HCT116 (cell line): ENCODE results near the gene DDX1. TPM values are rescaled to one million over a fixed set of nuclear protein-coding genes. Genes with fewer than 3 reads are reported as not detected.

ENCODE experiments used
- ATAC-seq: fragments of 200-7000 bp; cut with Tn5 transposase; 2 replicates; pipeline ENCODE4 v1.9.1; 2020; ENCODE audit warnings: mild to moderate bottlenecking, moderate library complexity
- BruUV-seq: library from RNA; stranded (reverse); fragments of 400-500 nt; replicated peaks from 2 replicates; lab custom pipeline; 2021; lab: Mats Ljungman, UMichigan
- CTCF ChIA-PET: fragments of 300-600 bp; sonication (Branson Sonifier 250); formaldehyde crosslinking; loops from one replicate; lab custom pipeline; 2021; ENCODE audit warnings: antibody characterized with exemption; lab: Charles Lee
- POLR2A ChIA-PET: fragments of 300-600, 350-600 bp; sonication (Branson Sonifier 250); formaldehyde crosslinking; loops from one replicate; lab custom pipeline; 2021; ENCODE audit warnings: antibody characterized with exemption; lab: Charles Lee
- RAD21 ChIA-PET, 2 experiments: fragments of 300-600 bp; sonication (Branson Sonifier 250); formaldehyde crosslinking; loops; one replicate each; lab custom pipeline; 2023; ENCODE audit warnings: low total read pairs in 2 of 2; ENCODE audit not compliant: uncharacterized antibody in 2 of 2, unreplicated experiment in 2 of 2, low non-redundant PET in 1 of 2; lab: Charles Lee
- DNase-seq: peaks from one replicate; pipeline ENCODE4 v3.0.0-alpha.2; 2010; ENCODE audit warnings: low read depth, low spot score
- H2AFZ ChIP-seq: fragments of 200-600 bp; shearing (Covaris generic), sonication (generic); 2 replicates; pipeline ENCODE4 v1.6.1; 2017; ENCODE audit warnings: low read depth, mixed run types, mixed read lengths, antibody characterized with exemption, low read length; ENCODE audit not compliant: poor library complexity, severe bottlenecking
- H3K27ac ChIP-seq: 2 replicates; pipeline ENCODE4 v1.5.1; 2012; ENCODE audit warnings: low read depth, low read length
- H3K27me3 ChIP-seq: fragments of 200-600 bp; sonication (generic); 2 replicates; pipeline ENCODE4 v1.6.1; 2016; ENCODE audit warnings: mixed run types, low read length, mixed read lengths; ENCODE audit not compliant: insufficient read depth
- H3K36me3 ChIP-seq, 2 experiments: fragments of 200-500 bp in 1 of 2; fragments of 200-600 bp in 1 of 2; sonication (Bioruptor generic) in 1 of 2; sonication (generic) in 1 of 2; 2 replicates each; pipeline versions ENCODE4 v1.5.1 to v1.6.1; 2014 to 2016; ENCODE audit warnings: low read length in 2 of 2, inconsistent platforms in 1 of 2, mixed read lengths in 1 of 2, mixed run types in 1 of 2; ENCODE audit not compliant: insufficient read depth in 2 of 2, control insufficient read depth in 1 of 2
- H3K4me1 ChIP-seq, 2 experiments: fragments of 200-600 bp in 1 of 2; sonication (generic) in 1 of 2; 2 replicates each; pipeline versions ENCODE4 v1.5.1 to v1.6.1; 2012 to 2017; ENCODE audit warnings: low read length in 2 of 2, inconsistent platforms in 1 of 2, mild to moderate bottlenecking in 1 of 2, mixed read lengths in 1 of 2, mixed run types in 1 of 2, moderate library complexity in 1 of 2; ENCODE audit not compliant: insufficient read depth in 2 of 2, control insufficient read depth in 1 of 2
- H3K4me2 ChIP-seq: fragments of 200-600 bp; sonication (generic); 2 replicates; pipeline ENCODE4 v1.6.1; 2017; ENCODE audit warnings: mixed run types, low read length, mixed read lengths
- H3K4me3 ChIP-seq, 2 experiments: fragments of 200-600 bp in 1 of 2; sonication (generic) in 1 of 2; replicated peaks in 1 of 2; 2 replicates each; pipeline ENCODE4 v1.5.1; 2011 to 2016; ENCODE audit warnings: low read length in 2 of 2, control low read depth in 1 of 2, low read depth in 1 of 2, mild to moderate bottlenecking in 1 of 2, mixed read lengths in 1 of 2, mixed run types in 1 of 2
- H3K79me2 ChIP-seq: fragments of 200-600 bp; sonication (generic); 2 replicates; pipeline ENCODE4 v1.6.1; 2017; ENCODE audit warnings: mild to moderate bottlenecking, mixed run types, low read length, moderate library complexity, mixed read lengths; ENCODE audit not compliant: insufficient read depth
- H3K9ac ChIP-seq: fragments of 200-600 bp; sonication (generic); 2 replicates; pipeline ENCODE4 v1.6.1; 2016; ENCODE audit warnings: low read length, mixed read lengths
- H3K9me2 ChIP-seq: fragments of 200-600 bp; sonication (generic), shearing (Covaris generic); 2 replicates; pipeline ENCODE4 v1.6.1; 2017; ENCODE audit warnings: mixed run types, mild to moderate bottlenecking, moderate library complexity; ENCODE audit not compliant: insufficient read depth
- H3K9me3 ChIP-seq, 2 experiments: fragments of 200-500 bp in 1 of 2; fragments of 200-600 bp in 1 of 2; sonication (Bioruptor generic) in 1 of 2; sonication (generic) in 1 of 2; 2 replicates each; pipeline ENCODE4 v1.6.1; 2014 to 2017; ENCODE audit warnings: low read length in 2 of 2, mixed read lengths in 2 of 2, inconsistent platforms in 1 of 2, low read depth in 1 of 2, mild to moderate bottlenecking in 1 of 2, mixed run types in 1 of 2, moderate library complexity in 1 of 2; ENCODE audit not compliant: control insufficient read depth in 1 of 2, insufficient read depth in 1 of 2
- H4K20me1 ChIP-seq: fragments of 200-600 bp; sonication (generic), shearing (Covaris generic); 2 replicates; pipeline ENCODE4 v1.6.1; 2017; ENCODE audit warnings: mixed run types, mild to moderate bottlenecking, moderate library complexity; ENCODE audit not compliant: insufficient read depth
- EGR1 ChIP-seq: IDR thresholded peaks from 2 replicates; pipeline ENCODE4 v1.6.1; 2012; ENCODE audit warnings: low read depth
- EZH2 ChIP-seq: fragments of 200-600 bp; sonication (generic); IDR thresholded peaks from 2 replicates; pipeline ENCODE4 v1.6.1; 2017; ENCODE audit warnings: antibody characterized with exemption, mixed run types
- EZH2phosphoT487 ChIP-seq: fragments of 200-600 bp; IDR thresholded peaks from 2 replicates; pipeline ENCODE4 v1.6.1; 2018; ENCODE audit warnings: antibody characterized with exemption, borderline replicate concordance
- FOSL1 ChIP-seq: IDR thresholded peaks from 2 replicates; pipeline ENCODE4 v1.6.1; 2012; ENCODE audit warnings: low read depth
- MAX ChIP-seq: IDR thresholded peaks from 2 replicates; pipeline ENCODE4 v1.6.1; 2012
- POLR2AphosphoS5 ChIP-seq: IDR thresholded peaks from 2 replicates; pipeline ENCODE4 v1.6.1; 2011; ENCODE audit warnings: mild to moderate bottlenecking, low read depth, low read length, moderate library complexity
- RAD21 ChIP-seq: IDR thresholded peaks from 2 replicates; pipeline ENCODE4 v1.6.1; 2012; ENCODE audit warnings: low read depth, mild to moderate bottlenecking
- TCF7L2 ChIP-seq: IDR thresholded peaks from 2 replicates; pipeline ENCODE4 v1.7.0; 2011; ENCODE audit warnings: borderline replicate concordance, inconsistent platforms; ENCODE audit not compliant: insufficient read depth, insufficient read length; ENCODE audit errors: extremely low read depth
- ZNF274 ChIP-seq: fragments of 200-500 bp; sonication (Bioruptor generic); IDR thresholded peaks from 2 replicates; pipeline ENCODE4 v1.6.1; 2014; ENCODE audit warnings: mild to moderate bottlenecking, low read depth, low read length, inconsistent platforms
- intact Hi-C: fragments of 100-400 bp; cut with micrococcal nuclease; formaldehyde crosslinking; loops from 2 replicates; pipeline ENCODE4 v1.10.0; 2022
- total RNA-seq: library from RNA; stranded (reverse); gene quantifications from one replicate; pipeline ENCODE4 v1.2.1, GENCODE V29; 2021; ENCODE audit not compliant: unreplicated experiment
- TF ChIP-seq, protein P1 (sequence below), 3 experiments: fragments of 200-600 bp in 1 of 3; sonication (generic) in 1 of 3; IDR thresholded peaks in 2 of 3; conservative IDR thresholded peaks in 1 of 3; 2 replicates each; pipeline ENCODE4 v1.5.1; 2012 to 2017; ENCODE audit warnings: low read depth in 2 of 3, low read length in 2 of 3, antibody characterized with exemption in 1 of 3, borderline replicate concordance in 1 of 3, control low read depth in 1 of 3, mild to moderate bottlenecking in 1 of 3, mixed read lengths in 1 of 3, mixed run types in 1 of 3, moderate library complexity in 1 of 3; ENCODE audit not compliant: insufficient read depth in 1 of 3
- TF ChIP-seq, protein P2 (sequence below): IDR thresholded peaks from 2 replicates; pipeline ENCODE4 v1.6.1; 2012; ENCODE audit warnings: low read depth

DDX1 gene
- total RNA-seq, 1 experiment from 2014 or later: 117 TPM

- POLR2A ChIA-PET: no interaction called here
- peak overlapping the region; percentile 93 to 97; a peak in 3 of 4 replicates for H3K4me3 ChIP-seq
- H3K9me3 ChIP-seq: no peaks in the 10 kb centered on the region
- H3K9ac ChIP-seq: peak overlapping the region; percentile 90
- peaks cover 26 to 29% of the 10 kb centered on the region in 2 experiments for H3K36me3 ChIP-seq
- DNase-seq (no peak), ATAC-seq (no peak)
- no peak overlapping the region for H2AFZ ChIP-seq
- intact Hi-C loops: no loop called here
- H3K27me3 ChIP-seq: no peaks in the 10 kb centered on the region
- H3K4me2 ChIP-seq: peak overlapping the region; percentile 92
- TF ChIP-seq EGR1 (no peak), POLR2AphosphoS5 (no peak)
- TF ChIP-seq, all 23 proteins: peak for 0
- BruUV-seq: no TSS peak
- Histone ChIP-seq H3K27ac (no peak overlapping the region), H4K20me1 (no peaks in the 10 kb centered on the region), H3K4me1 (peaks cover 0 to 10% of the 10 kb centered on the region in 2 experiments; a peak in 2 of 4 replicates), H3K9me2 (no peaks in the 10 kb centered on the region), H3K79me2 (peaks cover 48% of the 10 kb centered on the region)
- ChIA-PET RAD21 (no interaction called here), CTCF (interaction anchor here (1.9 kb wide), 1 partner anchor 16 kb away, joined by 7 read pairs; no protein-coding TSS in a partner anchor)
These were observed 1.6 kb downstream of the DDX1 start for GRCh38 chr2:15593327-15593705.

DNA sequence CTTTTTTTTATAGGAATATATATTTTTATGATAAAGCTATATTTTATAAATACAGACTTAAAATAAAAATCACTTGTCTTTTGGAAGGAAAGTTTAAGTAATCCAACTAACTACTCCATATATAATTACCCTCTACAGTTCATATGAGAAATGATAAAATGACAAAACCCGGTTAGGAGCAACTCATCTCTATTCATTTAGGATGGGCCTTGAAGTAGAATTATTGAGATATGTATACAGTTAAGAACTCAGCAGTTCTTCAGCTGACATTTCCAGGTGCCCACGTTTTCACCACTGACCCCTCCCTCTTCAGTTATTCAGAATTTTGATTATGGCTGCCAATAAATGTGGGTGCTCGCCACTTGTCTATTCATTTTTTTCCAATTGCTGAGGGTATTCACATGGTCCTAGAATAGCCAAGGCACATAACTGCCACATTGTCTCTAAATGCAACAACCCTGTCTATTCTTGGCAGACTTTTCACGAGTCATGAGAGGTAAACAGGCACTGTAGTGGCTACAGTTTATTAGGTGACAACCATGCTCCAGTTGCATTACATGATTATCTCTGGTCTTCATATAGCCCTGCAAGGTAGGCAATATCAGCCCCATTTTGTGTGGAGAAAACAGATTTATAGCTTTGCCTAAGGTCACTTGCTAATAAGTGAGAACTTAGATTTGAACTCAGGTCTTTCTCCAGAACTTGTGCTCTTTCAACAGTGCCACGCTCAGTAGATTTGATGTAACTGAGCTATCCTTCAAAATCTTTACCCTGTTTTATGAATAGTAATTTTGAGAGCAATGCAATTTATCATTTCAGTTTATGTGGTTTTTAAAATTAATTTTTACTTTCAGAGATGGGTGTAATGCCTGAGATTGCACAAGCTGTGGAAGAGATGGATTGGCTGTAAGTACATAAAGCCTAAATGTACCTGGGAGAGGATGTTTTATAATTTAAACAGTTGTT, 2.9 kb downstream of the DDX1 start:
- no peak overlapping the region for H3K9ac ChIP-seq
- H3K9me3 ChIP-seq: no peaks in the 10 kb centered on the region
- POLR2A ChIA-PET: no interaction called here
- H3K4me1 ChIP-seq: peaks cover 0 to 10% of the 10 kb centered on the region in 2 experiments; a peak in 2 of 4 replicates
- no peaks in the 10 kb centered on the region for H3K27me3 ChIP-seq
- H3K79me2 ChIP-seq: peaks cover 52% of the 10 kb centered on the region
- no peak overlapping the region for H2AFZ ChIP-seq
- ATAC-seq (no peak), DNase-seq (no peak)
- H3K36me3 ChIP-seq: peaks cover 29 to 35% of the 10 kb centered on the region in 2 experiments
- no peak overlapping the region for H3K4me3 ChIP-seq
- no peaks in the 10 kb centered on the region; the same call in 1 of the 2 replicates for H4K20me1 ChIP-seq
- intact Hi-C loops: no loop called here
- RAD21 ChIA-PET: no interaction called here
- BruUV-seq: no TSS peak
- no peaks in the 10 kb centered on the region for H3K9me2 ChIP-seq
- CTCF ChIA-PET: interaction anchor here (1.9 kb wide), 1 partner anchor 17 kb away, joined by 7 read pairs; no protein-coding TSS in a partner anchor
- no peak overlapping the region for H3K4me2 ChIP-seq
- no peak overlapping the region for H3K27ac ChIP-seq
- TF ChIP-seq, protein P1, sequence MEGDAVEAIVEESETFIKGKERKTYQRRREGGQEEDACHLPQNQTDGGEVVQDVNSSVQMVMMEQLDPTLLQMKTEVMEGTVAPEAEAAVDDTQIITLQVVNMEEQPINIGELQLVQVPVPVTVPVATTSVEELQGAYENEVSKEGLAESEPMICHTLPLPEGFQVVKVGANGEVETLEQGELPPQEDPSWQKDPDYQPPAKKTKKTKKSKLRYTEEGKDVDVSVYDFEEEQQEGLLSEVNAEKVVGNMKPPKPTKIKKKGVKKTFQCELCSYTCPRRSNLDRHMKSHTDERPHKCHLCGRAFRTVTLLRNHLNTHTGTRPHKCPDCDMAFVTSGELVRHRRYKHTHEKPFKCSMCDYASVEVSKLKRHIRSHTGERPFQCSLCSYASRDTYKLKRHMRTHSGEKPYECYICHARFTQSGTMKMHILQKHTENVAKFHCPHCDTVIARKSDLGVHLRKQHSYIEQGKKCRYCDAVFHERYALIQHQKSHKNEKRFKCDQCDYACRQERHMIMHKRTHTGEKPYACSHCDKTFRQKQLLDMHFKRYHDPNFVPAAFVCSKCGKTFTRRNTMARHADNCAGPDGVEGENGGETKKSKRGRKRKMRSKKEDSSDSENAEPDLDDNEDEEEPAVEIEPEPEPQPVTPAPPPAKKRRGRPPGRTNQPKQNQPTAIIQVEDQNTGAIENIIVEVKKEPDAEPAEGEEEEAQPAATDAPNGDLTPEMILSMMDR (IDR thresholded peaks at IDR 0.05 in 2 of 3, conservative IDR thresholded peaks at IDR 0.05 in 1 of 3; ENCODE audit: borderline replicate concordance in 1 of 3, insufficient read depth in 1 of 3, low read depth in 2 of 3, low read length in 2 of 3): no peak
- TF ChIP-seq RAD21: no peak
- no peak for TF ChIP-seq FOSL1
- TF ChIP-seq, protein P2, sequence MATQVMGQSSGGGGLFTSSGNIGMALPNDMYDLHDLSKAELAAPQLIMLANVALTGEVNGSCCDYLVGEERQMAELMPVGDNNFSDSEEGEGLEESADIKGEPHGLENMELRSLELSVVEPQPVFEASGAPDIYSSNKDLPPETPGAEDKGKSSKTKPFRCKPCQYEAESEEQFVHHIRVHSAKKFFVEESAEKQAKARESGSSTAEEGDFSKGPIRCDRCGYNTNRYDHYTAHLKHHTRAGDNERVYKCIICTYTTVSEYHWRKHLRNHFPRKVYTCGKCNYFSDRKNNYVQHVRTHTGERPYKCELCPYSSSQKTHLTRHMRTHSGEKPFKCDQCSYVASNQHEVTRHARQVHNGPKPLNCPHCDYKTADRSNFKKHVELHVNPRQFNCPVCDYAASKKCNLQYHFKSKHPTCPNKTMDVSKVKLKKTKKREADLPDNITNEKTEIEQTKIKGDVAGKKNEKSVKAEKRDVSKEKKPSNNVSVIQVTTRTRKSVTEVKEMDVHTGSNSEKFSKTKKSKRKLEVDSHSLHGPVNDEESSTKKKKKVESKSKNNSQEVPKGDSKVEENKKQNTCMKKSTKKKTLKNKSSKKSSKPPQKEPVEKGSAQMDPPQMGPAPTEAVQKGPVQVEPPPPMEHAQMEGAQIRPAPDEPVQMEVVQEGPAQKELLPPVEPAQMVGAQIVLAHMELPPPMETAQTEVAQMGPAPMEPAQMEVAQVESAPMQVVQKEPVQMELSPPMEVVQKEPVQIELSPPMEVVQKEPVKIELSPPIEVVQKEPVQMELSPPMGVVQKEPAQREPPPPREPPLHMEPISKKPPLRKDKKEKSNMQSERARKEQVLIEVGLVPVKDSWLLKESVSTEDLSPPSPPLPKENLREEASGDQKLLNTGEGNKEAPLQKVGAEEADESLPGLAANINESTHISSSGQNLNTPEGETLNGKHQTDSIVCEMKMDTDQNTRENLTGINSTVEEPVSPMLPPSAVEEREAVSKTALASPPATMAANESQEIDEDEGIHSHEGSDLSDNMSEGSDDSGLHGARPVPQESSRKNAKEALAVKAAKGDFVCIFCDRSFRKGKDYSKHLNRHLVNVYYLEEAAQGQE: no peak
- TF ChIP-seq TCF7L2: no peak
- TF ChIP-seq EZH2phosphoT487: no peak
- TF ChIP-seq ZNF274: no peak
- no peak for TF ChIP-seq EZH2
- no peak for TF ChIP-seq EGR1
- TF ChIP-seq MAX: no peak
